SK-N-SH (cell line): Measurements from ENCODE around the gene TMEM218.
"Not testable (repeated sequence)": the region's sequence is repeated elsewhere in the genome, so short reads cannot be mapped to it uniquely, and the experiment has no call there.

Source experiments
- CHD2 ChIP-seq: fragments of 150-350 bp; IDR thresholded peaks from 2 replicates; pipeline ENCODE4 v1.6.1; 2018; ENCODE audit warnings: low read length; ENCODE audit not compliant: partially characterized antibody
- EP300 ChIP-seq, 2 experiments: IDR thresholded peaks; 2 replicates each; pipeline versions ENCODE4 v1.4.0 to v1.6.1; 2012; ENCODE audit warnings: borderline replicate concordance in 1 of 2, low read depth in 1 of 2, low read length in 1 of 2
- JUND ChIP-seq: IDR thresholded peaks from 2 replicates; pipeline ENCODE4 v1.4.0; 2012
- MEF2A ChIP-seq: IDR thresholded peaks from 2 replicates; pipeline ENCODE4 v1.4.0; 2012; ENCODE audit warnings: low read depth, borderline replicate concordance
- POLR2AphosphoS5 ChIP-seq: IDR thresholded peaks from 2 replicates; pipeline ENCODE4 v1.6.1; 2012; ENCODE audit warnings: low read depth, low read length
- SMC3 ChIP-seq: IDR thresholded peaks from 2 replicates; pipeline ENCODE4 v1.6.1; 2012; ENCODE audit warnings: low read depth, low read length, improper control_type of control experiment
- TEAD4 ChIP-seq: IDR thresholded peaks from 2 replicates; pipeline ENCODE4 v1.4.0; 2012; ENCODE audit warnings: mild to moderate bottlenecking, borderline replicate concordance; ENCODE audit not compliant: insufficient read depth

GRCh38 chr11:125056111-125056510 lies 55.3 kb downstream of the TMEM218 start:
- TF ChIP-seq CHD2; POLR2AphosphoS5; SMC3; JUND; TEAD4; MEF2A; EP300 (IDR thresholded peaks at IDR 0.05; ENCODE audit: borderline replicate concordance in 1 of 2, low read depth in 1 of 2, low read length in 1 of 2): not testable (repeated sequence)
